Stimulated activated CD4-positive, alpha-beta T cell treated with anti-CD3 and anti-CD28 coated beads, TNF-alpha, amount 100 ng/mL, for 48 hours (primary cell): ENCODE measurements around the gene KCTD11.

Source experiments
- DNase-seq, 3 donors: peaks; one replicate each; pipeline ENCODE4 v3.0.0-alpha.2; 2020; ENCODE audit warnings: low read depth in 3 of 3

Gene KCTD11

DNA sequence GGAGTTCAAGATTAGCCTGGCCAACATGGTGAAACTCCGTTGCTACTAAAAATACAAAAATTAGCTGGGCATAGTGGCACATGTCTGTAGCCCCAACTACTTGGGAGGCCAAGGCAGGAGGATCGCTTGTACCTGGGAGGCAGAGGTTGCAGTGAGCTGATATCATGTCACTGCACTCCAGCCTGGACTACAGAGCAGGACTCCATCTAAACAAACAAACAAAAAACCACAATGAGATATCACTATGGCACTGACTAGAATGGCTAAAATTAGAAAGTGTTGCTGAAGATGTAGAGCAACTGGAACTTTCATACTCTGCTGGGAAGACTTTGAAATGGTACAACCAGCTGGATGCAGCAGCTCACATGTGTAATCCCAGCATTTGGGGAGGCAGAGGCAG lies 22.4 kb downstream of the KCTD11 start:
- DNase-seq: no peak

DNA sequence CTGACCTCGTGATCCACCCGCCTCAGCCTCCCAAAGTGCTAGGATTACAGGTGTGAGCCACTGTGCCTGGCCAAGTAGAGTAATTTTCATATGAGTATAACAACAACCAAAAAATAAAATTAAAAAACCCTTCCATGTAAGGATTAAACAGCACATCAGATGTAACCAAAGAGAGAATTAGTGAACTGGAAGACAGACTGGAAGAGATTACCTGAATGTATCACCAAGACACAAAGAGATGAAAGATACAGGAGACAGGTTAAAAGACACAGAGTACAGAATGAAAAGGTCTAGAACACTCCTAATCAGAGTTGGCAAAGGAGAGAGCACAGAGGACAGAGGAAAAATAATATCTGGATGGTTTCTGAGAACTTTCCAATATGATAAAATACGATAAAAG lies 27.2 kb downstream of the KCTD11 start:
- no peak for DNase-seq

DNA sequence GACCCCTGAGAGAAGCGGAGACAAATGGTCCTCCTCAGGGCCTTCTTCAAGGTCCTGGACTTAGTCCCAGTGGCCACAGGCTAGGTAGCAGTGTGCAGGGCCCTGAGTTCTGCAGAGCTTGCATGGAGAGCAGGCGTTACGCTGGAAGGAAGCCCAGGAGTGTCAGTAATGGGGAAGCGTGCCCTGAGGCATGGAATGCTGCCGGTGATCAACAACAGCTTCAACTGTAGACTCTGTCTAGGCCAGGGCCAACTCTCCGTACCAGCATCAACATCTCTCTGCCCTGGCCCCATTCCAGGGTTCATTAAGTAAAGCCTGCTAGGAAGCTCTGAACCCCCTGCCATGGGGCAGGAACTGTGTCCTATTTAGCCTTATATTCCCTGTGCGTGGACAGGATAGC lies 28.4 kb downstream of the KCTD11 start:
- no peak for DNase-seq

DNA sequence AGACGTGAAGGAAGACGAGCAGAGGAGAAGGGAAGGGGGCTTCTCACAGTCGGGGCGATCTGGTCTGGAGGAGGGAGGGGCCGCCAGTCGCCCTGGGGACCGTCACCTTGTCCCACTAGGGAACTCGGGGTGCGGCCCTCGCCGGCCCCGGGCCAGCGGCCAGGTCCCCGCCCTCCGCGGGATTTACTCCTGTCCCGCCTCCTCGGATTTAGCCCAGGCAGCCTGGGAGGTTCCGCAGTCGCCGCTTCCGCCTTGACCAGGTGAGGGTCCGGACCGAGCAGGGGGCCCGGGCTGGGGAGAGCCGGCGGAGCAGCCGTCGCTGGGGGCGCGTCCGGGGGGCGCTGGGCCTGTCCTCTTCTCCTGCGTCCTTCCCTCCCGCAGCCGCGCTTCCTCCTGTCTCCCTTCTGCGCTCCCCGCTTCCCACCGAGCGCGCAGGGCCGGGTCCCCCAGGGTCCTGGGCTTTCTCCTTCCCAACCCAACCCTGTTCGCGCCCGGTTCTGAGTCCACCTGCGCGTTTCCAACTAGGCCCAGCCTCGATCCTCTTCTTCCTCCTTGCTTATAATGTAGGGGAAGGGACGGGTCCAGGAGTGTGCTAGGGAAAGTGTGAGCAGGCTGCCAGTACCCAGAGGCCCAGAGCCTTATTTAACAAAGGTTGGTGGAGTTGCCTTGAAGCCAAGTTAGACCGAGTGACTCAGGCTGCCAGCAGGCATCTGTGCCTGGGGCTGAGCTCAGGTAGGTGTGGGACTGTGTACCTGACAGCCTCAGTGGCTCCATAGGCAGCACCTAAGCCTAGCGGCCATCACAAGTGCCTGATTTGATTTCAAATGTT lies 29.1 kb downstream of the KCTD11 start, which contains the start of gene TNK1:
Gene TNK1, plus strand, starts transcription at position 235 of the 829 bp plus-strand sequence. CDS start 1,838 bp downstream, outside the sequence.
- DNase-seq: no peak

GRCh38 chr17:7382901-7383300 lies 30.9 kb downstream of the KCTD11 start:
- DNase-seq: no peak

DNA sequence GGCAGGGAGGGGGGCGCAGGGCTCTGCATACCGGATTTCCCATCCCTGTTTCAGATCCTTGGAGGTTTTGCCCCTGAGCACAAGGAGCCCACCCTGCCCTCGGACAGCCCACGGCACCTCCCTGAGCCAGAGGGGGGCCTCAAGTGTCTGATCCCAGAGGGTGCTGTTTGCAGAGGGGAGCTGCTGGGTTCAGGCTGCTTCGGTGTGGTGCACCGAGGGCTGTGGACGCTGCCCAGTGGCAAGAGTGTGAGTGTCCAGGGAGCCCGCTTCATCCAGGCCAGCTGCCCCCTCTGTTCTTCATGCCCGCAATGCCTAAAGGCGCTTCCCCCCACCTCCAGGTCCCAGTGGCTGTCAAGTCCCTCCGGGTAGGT lies 31.4 kb downstream of the KCTD11 start:
- DNase-seq: no peak

DNA sequence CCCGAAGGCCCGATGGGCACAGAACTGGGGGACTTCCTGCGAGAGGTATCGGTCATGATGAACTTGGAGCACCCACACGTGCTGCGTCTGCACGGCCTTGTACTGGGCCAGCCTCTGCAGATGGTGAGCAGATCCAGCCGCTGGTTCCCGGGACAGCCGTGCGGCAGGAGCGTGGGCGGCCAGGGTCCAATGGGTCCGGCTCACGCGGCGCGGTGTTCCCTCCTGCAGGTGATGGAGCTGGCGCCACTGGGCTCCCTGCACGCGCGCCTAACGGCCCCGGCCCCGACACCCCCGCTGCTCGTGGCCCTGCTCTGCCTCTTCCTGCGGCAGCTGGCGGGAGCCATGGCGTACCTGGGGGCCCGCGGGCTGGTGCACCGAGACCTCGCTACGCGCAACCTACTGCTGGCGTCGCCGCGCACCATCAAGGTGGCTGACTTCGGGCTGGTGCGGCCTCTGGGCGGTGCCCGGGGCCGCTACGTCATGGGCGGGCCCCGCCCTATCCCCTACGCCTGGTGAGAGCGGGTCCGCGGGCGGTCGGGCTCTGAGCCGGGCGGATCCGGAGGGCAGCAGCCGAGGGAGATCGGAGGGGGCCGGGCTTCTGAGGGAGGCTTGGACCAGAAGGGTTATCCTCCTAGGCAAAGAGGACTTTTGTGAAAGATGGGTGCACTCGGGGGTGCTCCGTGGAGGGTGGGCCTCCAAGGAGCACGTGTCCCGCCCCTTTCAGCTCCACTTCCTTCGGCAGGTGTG lies 32.0 kb downstream of the KCTD11 start:
- peak; percentile 57 to 69 (median 62) for DNase-seq

DNA sequence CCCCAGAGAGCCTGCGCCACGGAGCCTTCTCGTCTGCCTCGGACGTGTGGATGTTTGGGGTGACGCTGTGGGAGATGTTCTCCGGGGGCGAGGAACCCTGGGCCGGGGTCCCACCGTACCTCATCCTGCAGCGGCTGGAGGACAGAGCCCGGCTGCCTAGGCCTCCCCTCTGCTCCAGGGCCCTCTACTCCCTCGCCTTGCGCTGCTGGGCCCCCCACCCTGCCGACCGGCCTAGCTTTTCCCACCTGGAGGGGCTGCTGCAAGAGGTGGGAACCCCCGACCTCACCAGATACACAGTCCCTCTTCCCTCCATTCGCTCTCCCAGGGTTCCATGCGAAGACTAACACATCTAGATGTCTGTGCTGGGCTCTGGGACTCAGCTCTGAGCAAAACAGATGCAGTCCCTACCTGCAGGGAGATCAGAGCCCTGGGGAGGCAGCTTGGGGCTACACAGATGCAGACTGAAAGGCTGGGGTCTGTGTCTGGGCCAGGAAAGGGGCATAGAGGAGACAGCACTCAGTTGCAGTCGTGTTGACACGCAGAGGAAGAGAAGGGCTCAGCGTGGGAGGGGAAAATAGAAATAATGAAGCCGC lies 32.6 kb downstream of the KCTD11 start:
- DNase-seq: no peak

DNA sequence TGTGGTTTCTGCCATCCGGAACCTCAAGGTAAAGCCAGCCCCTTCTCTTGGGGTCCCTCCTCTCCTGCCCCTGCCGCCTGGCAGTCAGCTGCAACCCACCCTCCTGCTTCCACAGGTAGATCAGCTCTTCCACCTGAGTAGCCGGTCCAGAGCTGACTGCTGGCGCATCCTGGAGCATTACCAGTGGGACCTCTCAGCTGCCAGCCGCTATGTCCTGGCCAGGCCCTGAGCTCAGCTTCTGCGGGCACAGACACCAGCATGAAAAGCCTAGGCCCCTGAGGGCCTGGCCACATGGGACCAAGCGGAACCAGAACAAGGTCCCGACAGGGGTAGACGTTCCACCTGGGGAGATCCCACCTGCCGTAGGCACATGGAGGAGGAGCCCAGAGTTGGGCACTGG lies 36.9 kb downstream of the KCTD11 start:
- DNase-seq: no peak

GRCh38 chr17:7389924-7390910 lies 38.3 kb downstream of the KCTD11 start:
- DNase-seq: no peak

DNA sequence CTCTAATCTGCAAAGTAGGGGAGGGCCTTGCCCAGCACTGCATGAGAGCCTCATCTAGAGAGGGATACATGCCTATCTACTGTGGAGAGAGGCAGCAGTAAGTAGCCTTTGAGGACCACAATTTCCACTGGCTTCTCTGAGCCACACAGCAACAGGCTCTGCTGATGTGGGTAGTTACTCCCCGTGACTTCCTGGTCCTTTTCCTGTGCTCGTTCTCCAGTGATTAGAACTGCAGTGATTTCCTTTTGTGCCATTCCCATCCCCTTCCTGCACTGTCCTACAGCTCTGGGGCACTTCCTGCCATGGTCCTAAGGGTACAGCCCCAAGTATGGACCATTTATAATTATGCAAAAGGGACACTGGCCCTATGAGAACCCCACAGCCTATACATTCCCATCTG lies 39.3 kb downstream of the KCTD11 start:
- DNase-seq: no peak

DNA sequence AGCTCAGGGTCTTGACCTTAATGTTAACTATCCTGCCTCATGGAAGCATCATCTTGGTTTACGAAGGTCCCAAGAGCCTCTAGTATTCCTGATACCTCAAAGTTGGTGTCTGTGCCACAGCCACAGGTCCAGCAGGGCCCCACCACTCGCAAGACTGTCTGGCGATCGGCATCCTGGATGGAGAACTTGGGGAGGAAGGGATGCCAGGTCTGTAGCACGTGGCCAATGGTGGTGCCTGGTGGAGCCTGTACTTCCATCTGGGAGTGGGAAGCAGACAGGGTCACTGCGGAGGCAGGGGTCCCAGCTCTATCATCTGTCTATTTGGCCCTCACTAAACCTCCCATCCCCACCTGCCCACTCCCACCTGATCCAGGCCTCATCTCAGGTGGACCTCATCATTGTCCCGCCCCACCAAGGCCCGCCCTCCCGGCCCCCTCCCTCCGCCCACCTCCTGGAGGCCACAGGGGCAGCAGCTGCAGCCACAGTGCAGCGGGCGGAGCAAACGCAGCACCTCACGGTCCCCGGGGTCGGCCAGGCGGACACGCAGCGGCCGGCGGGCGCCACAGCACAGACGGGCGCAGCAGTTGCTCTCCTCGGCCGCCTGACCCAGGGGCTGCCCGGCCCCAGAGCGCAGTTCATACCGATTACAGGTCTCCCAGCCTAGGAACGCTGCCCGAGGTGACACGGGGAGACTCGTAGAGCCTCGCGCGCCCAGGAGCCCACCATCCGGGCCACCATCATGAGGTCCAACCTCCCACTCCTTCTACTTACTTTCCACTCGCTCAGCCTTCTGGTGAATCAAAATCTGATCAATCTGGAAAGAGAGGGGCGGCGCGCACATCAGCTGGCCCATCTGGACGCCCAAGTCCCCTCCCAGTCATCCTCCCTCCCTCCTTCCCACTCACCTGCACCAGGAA lies 41.0 kb downstream of the KCTD11 start:
- DNase-seq: no peak

DNA sequence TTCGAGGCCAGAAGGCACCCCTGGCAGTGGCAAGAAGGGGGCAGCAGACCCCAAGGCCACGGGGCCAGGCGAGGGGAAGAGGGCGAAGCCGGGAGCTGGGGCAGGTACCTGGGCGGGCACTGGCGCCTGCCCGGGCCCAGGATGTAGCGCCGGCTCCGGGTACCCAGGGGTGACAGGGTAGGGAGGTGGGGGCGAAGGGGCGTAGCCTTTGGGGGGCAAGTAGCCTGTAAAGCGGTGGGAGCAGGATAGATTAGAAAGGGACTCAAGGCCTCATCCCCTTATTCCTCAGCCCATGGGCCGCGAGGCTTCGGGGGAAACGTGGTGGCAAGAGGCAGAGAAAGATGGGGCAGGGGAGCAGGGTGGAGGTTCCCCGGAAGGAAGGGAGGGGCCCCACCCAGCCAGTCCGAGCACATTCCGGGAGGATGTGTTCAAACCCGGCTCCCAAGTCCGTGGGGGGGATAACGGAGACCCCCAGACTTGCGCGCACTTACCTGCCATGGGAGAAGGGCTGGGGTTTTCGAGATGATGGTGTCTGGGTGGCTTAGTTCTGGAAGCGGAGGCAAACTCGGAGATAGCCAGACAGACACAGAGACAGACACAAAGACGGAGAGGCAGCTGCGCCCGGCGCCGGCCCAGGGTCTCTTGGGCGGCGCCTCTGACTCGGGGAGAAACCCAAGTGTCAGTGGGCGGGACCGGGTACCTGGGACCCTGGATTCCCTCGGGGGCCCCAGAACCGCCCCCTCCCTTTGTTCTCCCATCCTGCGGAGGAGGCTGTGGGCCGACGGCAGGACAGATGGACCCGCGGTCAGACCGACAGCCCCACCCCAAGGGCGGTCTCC lies 41.9 kb downstream of the KCTD11 start:
- DNase-seq: peak in 1 of 3 donors; percentile 40

- peak; percentile 62 to 83 (median 67) for DNase-seq
These were observed 42.7 kb downstream of the KCTD11 start, which contains the start of gene PLSCR3 for GRCh38 chr17:7394452-7395191. TSS of gene PLSCR3 (minus strand) at chr17:7394525. CDS start at chr17:7394110, 415 bp downstream.

GRCh38 chr17:7396147-7396546 lies 44.2 kb downstream of the KCTD11 start:
- no peak for DNase-seq

- no peak for DNase-seq
These were observed 46.6 kb downstream of the KCTD11 start for GRCh38 chr17:7398612-7399011.

DNA sequence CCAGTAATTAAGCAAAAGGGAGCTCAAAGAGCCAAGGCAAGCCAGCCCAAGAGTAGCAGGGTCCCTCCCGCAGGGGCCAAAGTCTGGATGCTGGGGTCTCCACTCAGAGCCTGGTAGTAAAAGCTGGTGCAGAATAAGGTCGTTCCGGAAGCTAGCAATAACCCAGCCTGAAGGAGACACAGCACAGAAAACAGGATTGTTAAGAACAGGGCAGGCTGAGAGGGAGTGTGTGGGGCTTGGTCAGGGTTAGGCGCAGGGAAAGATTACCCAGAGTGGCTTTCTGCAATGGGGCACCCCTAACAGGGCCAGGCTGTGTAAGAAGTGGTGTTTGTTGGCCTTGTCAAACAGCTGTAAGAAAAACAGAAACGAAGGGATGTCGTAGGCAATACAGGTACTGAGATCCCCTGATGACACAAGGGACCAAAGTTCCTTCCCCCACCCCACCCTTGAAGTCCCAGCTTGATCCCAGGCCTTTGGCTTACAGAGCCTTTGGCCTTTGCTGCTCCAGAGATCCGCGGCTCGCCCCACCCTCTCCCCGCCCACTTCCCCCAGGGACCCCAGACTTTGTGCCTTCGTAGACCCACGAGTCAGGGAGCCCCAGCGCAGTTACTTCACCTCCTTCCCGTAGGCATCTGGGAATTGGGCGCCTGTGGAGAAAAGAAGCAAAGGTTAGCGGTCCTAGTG lies 51.2 kb downstream of the KCTD11 start:
- DNase-seq: no peak

DNA sequence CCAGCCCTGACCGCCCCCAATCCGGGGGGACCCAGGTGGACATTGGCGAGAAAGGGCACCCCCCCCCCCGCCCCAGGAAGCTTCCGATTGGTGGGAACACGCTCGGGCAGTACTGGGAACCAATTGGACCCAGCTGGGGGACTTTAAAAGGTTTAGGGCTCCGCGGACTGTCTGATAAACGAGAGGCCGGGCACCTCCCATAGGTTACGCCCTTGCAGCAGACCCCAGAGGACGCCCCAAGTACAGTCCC lies 51.7 kb downstream of the KCTD11 start:
- DNase-seq: no peak
